HG03558 (cell line): Measurements from ENCODE around the gene PRSS58.

ENCODE experiments used
- ATAC-seq: cut with Tn5 transposase; IDR thresholded peaks from one replicate; pipeline ENCODE4 v1.9.1; 2021; ENCODE audit warnings: moderate number of reproducible peaks; ENCODE audit not compliant: unreplicated experiment; ENCODE audit errors: extremely low read depth

Gene PRSS58, protein sequence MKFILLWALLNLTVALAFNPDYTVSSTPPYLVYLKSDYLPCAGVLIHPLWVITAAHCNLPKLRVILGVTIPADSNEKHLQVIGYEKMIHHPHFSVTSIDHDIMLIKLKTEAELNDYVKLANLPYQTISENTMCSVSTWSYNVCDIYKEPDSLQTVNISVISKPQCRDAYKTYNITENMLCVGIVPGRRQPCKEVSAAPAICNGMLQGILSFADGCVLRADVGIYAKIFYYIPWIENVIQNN

DNA sequence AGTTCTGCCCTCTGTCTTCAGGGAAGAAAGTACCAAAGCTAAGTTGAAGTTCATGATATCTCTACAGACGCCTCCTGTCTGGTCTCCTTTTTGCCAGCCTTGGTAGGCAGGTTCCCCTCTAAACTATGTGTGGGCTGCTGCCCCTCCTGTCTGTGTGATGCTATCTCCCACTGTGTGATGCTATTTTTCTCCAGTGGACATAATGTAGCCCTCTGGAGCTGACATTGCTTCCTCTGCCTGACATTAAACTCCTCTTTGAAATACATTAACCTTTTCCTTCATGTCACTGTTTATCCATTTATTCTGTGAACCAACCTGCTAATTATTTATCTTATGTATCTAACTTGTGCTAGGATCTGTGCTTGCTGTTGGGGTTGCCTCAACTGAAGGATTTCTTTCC lies at the start of gene PRSS58:
TSS of gene PRSS58 (minus strand) at position 101 of the 400 bp plus-strand sequence. CDS start 351 bp downstream, outside the sequence.
- ATAC-seq: no peak

DNA sequence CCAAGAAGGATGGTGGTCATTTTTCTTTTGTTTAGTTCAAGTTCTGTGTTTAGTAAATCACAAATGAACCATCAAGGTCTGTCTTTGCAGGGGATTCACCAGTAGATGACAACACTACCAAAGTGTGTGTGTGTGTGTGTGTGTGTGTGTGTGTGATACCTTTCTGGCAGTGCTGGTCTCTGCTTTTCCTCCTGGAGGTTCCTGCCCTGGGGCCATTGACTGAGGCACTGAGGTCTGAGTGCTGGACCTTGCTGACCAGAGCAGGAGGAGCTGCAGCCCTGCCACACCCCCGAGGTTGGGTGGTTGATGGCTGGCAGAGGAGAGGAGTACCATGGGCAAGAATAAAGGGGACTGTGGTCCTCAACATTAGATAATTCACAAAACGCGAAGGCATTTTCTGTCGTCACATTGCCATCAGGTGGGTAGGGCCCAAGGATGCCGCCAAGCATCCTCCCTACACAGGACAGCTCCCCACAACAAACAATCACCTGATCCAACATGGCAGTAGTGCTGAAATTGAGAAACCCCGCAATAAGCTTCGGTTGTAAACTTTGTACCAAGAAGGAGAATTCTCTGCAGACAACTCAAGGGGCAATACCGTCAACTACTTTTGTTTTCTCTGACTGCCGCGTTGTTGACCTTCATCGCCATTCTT lies 49.5 kb upstream of the PRSS58 start:
- no peak for ATAC-seq

DNA sequence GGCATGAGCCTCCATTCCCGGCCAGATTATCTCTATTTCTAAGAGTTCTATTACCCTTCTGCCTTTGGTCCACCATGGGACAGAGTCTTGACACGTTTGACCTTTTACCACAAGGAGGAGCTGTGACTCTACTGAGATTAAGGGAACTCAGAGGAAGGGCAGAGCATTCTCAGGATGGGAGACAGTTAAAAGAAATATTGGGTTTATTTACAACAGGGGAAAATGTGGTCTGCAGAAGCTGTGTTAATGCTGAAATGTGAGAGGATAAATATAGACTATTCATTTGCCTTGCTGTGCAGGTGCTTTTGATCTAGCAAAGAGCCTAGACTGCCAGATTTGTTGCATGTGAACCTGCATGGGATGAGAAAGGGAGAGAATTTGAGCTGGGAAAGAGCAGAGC lies 45.8 kb upstream of the PRSS58 start:
- ATAC-seq: no peak

DNA sequence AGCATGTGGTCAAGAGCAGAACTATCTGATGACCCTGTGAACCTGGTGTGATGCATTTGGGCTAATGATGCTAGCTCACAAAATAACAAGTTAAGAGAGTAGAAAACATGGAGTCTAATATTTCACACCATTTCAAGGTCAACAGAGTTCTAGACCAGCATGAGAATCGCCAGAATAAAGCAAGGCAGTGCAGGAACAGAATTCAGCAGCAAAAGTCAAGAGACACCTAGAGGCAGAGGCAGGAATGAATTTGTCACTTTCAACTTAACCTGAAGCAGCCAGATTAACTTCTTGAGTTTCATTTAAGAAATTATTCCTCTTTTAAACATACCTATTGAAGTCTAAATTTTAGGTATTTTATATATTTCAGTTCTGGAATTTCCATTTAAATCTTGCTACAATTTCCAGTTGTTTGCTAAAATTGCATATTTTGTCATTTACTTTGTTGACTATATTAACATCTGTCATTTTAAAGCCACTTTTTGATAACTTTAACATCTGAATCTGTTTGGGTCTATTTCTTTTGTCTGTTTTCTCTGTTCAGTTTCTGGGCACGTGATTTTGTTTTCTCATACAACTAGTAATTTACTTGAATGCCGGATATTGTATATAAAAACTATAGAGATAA lies 44.2 kb upstream of the PRSS58 start:
- no peak for ATAC-seq

DNA sequence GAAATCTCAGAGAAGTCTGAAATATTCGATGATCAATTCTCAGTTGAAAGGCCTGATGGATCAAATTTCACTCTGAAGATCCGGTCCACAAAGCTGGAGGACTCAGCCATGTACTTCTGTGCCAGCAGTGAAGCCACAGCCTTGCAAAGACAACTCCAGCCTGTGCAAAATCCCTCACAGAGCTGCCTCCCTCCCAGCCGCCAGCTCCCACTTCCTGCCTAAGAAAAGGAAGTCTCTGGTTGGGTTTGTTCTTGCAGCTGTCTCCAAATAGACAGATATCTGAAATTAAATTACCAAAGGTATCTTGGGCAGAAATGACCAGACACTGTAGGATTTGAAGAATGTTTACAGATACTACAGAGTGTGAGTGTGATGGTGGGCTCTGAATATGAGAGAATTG lies 43.4 kb upstream of the PRSS58 start:
- ATAC-seq: no peak

- no peak for ATAC-seq
Measured at GRCh38 chr7:142300689-142301088, 42.8 kb upstream of the PRSS58 start.

- no peak for ATAC-seq
Measured at GRCh38 chr7:142299237-142299781, 41.5 kb upstream of the PRSS58 start.

DNA sequence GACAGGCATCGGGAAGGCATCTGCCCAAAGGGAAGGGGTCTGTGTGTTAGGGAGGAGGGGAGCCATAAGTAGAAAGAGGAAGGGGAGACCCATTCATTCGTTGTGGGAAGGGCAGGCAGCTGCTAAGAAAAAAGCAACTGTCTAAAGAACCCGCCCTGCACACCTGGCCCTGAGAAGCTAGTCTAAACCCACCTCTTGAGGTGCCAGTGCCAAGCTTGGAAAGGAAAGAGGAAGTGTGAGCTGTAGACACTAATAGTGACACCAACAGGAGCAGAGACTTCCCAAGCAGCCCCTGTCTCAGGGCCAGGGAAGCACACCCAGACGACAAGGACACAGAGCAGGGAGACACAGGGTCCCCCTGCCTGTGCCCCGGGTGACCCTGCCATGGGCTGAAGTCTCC lies 40.8 kb upstream of the PRSS58 start:
- ATAC-seq: no peak

DNA sequence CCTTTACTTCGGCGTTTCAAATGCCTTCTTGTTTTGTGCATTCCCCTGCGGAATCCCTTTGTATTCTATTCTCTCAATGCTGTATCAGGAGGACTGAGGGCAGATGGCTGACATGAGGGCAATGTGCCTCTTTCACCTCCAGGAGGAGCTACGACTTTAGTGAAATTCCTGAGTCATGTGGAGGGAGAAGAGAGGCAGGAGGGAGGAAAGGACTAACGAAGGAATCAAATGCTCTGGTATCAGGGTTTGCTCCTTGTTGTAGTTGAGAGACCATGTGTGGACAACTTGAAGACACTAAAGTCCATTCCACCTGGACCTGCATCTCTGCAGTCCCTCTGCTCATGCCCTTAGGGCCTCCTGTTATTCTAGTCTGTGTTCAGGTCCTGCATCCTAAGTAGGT lies 40.2 kb upstream of the PRSS58 start:
- ATAC-seq: no peak

GRCh38 chr7:142280263-142280662 lies 22.4 kb upstream of the PRSS58 start:
- no peak for ATAC-seq

DNA sequence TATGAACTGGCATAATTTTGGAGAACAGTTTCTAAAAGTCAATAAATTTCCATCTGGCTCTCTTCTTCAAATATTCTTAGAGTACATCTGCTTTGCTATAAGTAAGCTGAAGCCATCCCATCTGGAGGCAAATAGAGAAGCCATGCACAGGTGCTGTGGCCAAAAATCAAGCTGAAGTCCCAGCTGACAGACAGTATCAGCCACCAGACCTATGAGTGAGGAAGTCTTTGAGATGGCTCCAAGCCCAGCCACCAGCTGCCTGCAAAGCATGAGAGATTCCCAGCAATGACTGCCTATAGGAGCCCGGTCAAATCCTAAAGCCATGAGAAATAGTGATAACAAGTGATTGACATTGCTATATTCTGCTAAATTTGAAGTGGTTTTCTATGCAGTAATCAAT lies 21.7 kb upstream of the PRSS58 start:
- no peak for ATAC-seq

DNA sequence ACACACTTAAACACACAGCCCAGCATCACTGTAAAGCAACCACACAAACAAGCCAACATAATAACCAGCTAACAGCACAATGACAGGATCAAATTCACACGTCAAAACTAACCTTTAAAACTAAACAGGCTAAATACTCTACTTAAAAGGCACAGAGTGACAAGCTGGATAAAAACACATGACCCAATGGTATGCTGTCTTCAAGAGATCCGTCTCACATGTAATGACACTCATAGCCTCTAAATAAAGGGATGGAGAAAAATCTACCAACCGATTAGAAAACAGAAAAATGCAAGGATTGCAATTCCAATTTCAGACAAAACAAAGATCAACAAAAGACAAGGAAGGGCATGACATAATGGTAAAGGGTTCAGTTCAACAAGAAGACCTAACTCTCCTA lies 17.2 kb upstream of the PRSS58 start:
- no peak for ATAC-seq

DNA sequence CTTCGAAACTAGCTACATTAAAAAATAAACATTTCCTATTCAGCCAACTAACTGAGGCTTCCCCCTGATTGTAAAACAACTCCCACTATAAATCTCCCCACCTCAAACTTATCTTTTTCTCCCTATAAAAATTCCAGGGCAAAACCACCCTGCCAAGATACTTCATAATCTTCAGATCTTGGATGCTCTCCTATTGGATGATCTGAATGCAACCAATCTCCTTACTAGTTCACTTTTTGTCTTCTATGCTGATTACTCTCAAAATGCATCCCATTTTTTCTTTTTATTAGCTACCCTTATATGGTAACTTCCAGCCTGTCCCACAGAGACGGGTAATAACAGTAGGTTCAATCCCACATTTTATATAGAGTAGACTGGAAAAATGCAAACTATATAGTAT lies 15.0 kb upstream of the PRSS58 start:
- no peak for ATAC-seq

- no peak for ATAC-seq
Measured at GRCh38 chr7:142263598-142264380, 5.9 kb upstream of the PRSS58 start.

GRCh38 chr7:142250705-142251104 lies 7.2 kb downstream of the PRSS58 start:
- ATAC-seq: no peak

GRCh38 chr7:142249918-142250317 lies 7.9 kb downstream of the PRSS58 start:
- ATAC-seq: no peak

- ATAC-seq: no peak
Measured at GRCh38 chr7:142248166-142249160, 9.4 kb downstream of the PRSS58 start.

GRCh38 chr7:142243823-142244222 lies 14.0 kb downstream of the PRSS58 start:
- ATAC-seq: no peak

DNA sequence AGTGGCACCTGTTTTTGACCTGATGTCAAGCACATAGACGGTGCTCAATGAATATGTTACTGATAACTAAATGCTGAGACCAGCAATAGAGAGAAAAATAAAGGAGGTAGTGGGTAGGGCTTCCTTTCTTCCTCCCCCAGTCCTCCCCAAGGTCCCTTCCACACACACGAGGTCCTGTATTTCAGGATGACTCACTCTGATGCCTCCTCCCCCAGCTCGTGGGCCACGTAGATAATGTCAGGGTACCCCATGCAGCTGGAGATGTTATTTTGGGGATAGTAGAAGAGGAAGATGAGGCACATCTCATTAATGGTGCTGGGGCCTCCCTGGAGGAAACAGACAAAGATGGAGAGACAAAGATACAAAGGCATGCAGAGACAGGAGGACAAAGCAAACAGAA lies 17.3 kb downstream of the PRSS58 start:
- ATAC-seq: no peak
